Colonic mucosa (tissue), 4 donors: Measurements from ENCODE around the gene ADGRE3. TPM values are rescaled to one million over a fixed set of nuclear protein-coding genes. Genes with fewer than 3 reads are reported as not detected.
"Not testable (repeated sequence)": the region's sequence is repeated elsewhere in the genome, so short reads cannot be mapped to it uniquely, and the experiment has no call there.

Experiments
- DNase-seq: peaks from one replicate; pipeline ENCODE4 v3.0.0-alpha.2; 2020
- H3K27ac ChIP-seq: fragments of 200-600 bp; one replicate; pipeline ENCODE4 v1.8.0; 2021
- H3K27me3 ChIP-seq: fragments of 200-600 bp; one replicate; pipeline ENCODE4 v1.8.0; 2021
- H3K36me3 ChIP-seq: fragments of 200-600 bp; one replicate; pipeline ENCODE4 v1.8.0; 2021
- H3K4me1 ChIP-seq: fragments of 200-600 bp; one replicate; pipeline ENCODE4 v1.8.0; 2021; ENCODE audit warnings: mild to moderate bottlenecking
- H3K4me3 ChIP-seq: fragments of 200-600 bp; one replicate; pipeline ENCODE4 v1.8.0; 2021
- H3K9ac ChIP-seq, 2 donors: one replicate each; pipeline ENCODE4 v1.7.0; 2013; ENCODE audit warnings: control low read depth in 2 of 2, low read depth in 2 of 2, low read length in 2 of 2
- H3K9me3 ChIP-seq: fragments of 200-600 bp; one replicate; pipeline ENCODE4 v1.8.0; 2021
- CTCF ChIP-seq: fragments of 200-600 bp; IDR thresholded peaks from one replicate; pipeline ENCODE4 v1.8.0; 2022; ENCODE audit warnings: antibody characterized with exemption, mild to moderate bottlenecking
- intact Hi-C: fragments of 100-400 bp; cut with DNase I; formaldehyde crosslinking; loops from one replicate; pipeline ENCODE4 v1.14.1; 2022
- total RNA-seq, 2 donors: library from RNA; stranded (reverse); fragmentation: NEBNext Ultra II Directional in 1 of 2; extraction: Animal tissue kit (Norgen Biotek cat#: 25700) in 1 of 2; gene quantifications; one replicate each; pipeline ENCODE4 v1.2.1, GENCODE V29; 2021
- donor health status: healthy.
- donor health status: DM: no; HTN: no; CAD: no.
- donor health status: DM: no; HTN: no; CAD: no.

Gene ADGRE3
- total RNA-seq, 2 donors from 2014 or later: 1.2 TPM; not detected in 1

GRCh38 chr19:14614099-14614412 lies 60.6 kb downstream of the ADGRE3 start:
- H3K27ac ChIP-seq: no peak overlapping the region
- no peak for TF ChIP-seq CTCF
- no peak overlapping the region for H3K4me3 ChIP-seq
- no peak for DNase-seq
- H3K9me3 ChIP-seq: no peaks in the 10 kb centered on the region
- no peak overlapping the region for H3K9ac ChIP-seq
- no peaks in the 10 kb centered on the region for H3K4me1 ChIP-seq
- intact Hi-C loops: no loop called here
- no peaks in the 10 kb centered on the region for H3K27me3 ChIP-seq
- H3K36me3 ChIP-seq: no peaks in the 10 kb centered on the region

- DNase-seq, H3K27ac ChIP-seq, H3K27me3 ChIP-seq, H3K9ac ChIP-seq, intact Hi-C loops, H3K4me1 ChIP-seq, H3K36me3 ChIP-seq, H3K9me3 ChIP-seq, H3K4me3 ChIP-seq: not testable (repeated sequence)
Measured at GRCh38 chr19:14613399-14614098, 61.1 kb downstream of the ADGRE3 start.

- intact Hi-C loops: no loop called here
- no peak overlapping the region for H3K27ac ChIP-seq
- no peak overlapping the region for H3K4me3 ChIP-seq
- H3K9ac ChIP-seq: no peak overlapping the region
- DNase-seq: no peak
- H3K9me3 ChIP-seq: no peaks in the 10 kb centered on the region
- H3K4me1 ChIP-seq: no peaks in the 10 kb centered on the region
- no peak for TF ChIP-seq CTCF
- no peaks in the 10 kb centered on the region for H3K36me3 ChIP-seq
- no peaks in the 10 kb centered on the region for H3K27me3 ChIP-seq
Measured at GRCh38 chr19:14612657-14613056, 62.0 kb downstream of the ADGRE3 start.

GRCh38 chr19:14612242-14612641 lies 62.4 kb downstream of the ADGRE3 start:
- H3K36me3 ChIP-seq, H3K9ac ChIP-seq, H3K9me3 ChIP-seq, DNase-seq, intact Hi-C loops, H3K27ac ChIP-seq, H3K4me3 ChIP-seq, H3K4me1 ChIP-seq, H3K27me3 ChIP-seq: not testable (repeated sequence)

GRCh38 chr19:14611051-14611450 lies 63.6 kb downstream of the ADGRE3 start:
- Histone ChIP-seq H3K36me3 (no peaks in the 10 kb centered on the region), H3K4me3 (no peak overlapping the region), H3K9ac (no peak overlapping the region), H3K9me3 (no peaks in the 10 kb centered on the region), H3K4me1 (no peaks in the 10 kb centered on the region), H3K27me3 (no peaks in the 10 kb centered on the region), H3K27ac (no peak overlapping the region)
- intact Hi-C loops: no loop called here
- no peak for DNase-seq
- TF ChIP-seq CTCF: no peak

- H3K9me3 ChIP-seq: no peaks in the 10 kb centered on the region
- DNase-seq: no peak
- H3K4me3 ChIP-seq: no peak overlapping the region
- H3K27ac ChIP-seq: no peak overlapping the region
- TF ChIP-seq CTCF: no peak
- H3K4me1 ChIP-seq: no peaks in the 10 kb centered on the region
- no peaks in the 10 kb centered on the region for H3K36me3 ChIP-seq
- H3K9ac ChIP-seq: no peak overlapping the region
- H3K27me3 ChIP-seq: no peaks in the 10 kb centered on the region
- intact Hi-C loops: no loop called here
Measured at GRCh38 chr19:14606627-14607026, 68.0 kb downstream of the ADGRE3 start.
